GM12878 (cell line): ENCODE data around the gene DVL2. TPM values are rescaled to one million over a fixed set of nuclear protein-coding genes. Genes with fewer than 3 reads are reported as not detected.

Experiments used
- BRCA1 ChIP-seq: IDR thresholded peaks from 2 replicates; pipeline ENCODE4 v1.6.1; 2011; ENCODE audit warnings: low read depth, low read length, improper control_type of control experiment
- IRF4 ChIP-seq: IDR thresholded peaks from 2 replicates; pipeline ENCODE4 v1.6.1; 2011; ENCODE audit warnings: low read depth, low read length
- NBN ChIP-seq: fragments of 450-650 bp; IDR thresholded peaks from 2 replicates; pipeline ENCODE4 v1.6.1; 2016
- NFXL1 ChIP-seq: fragments of 450-650 bp; IDR thresholded peaks from 2 replicates; pipeline ENCODE4 v1.6.1; 2017; ENCODE audit warnings: antibody characterized with exemption, mild to moderate bottlenecking, borderline replicate concordance
- PAX5 ChIP-seq: IDR thresholded peaks from 2 replicates; pipeline ENCODE4 v1.6.1; 2011; ENCODE audit warnings: low read depth, low read length, borderline replicate concordance
- POLR2AphosphoS2 ChIP-seq: IDR thresholded peaks from 2 replicates; pipeline ENCODE4 v1.6.1; 2011; ENCODE audit warnings: low read depth, mild to moderate bottlenecking, low read length, improper control_type of control experiment, moderate library complexity
- RELA ChIP-seq: fragments of 450-650 bp; IDR thresholded peaks from 2 replicates; pipeline ENCODE4 v1.8.0; 2014; ENCODE audit warnings: borderline replicate concordance; ENCODE audit not compliant: partially characterized antibody
- SMARCA5 ChIP-seq: fragments of 450-650 bp; IDR thresholded peaks from 2 replicates; pipeline ENCODE4 v1.6.1; 2017; ENCODE audit warnings: mild to moderate bottlenecking
- SUZ12 ChIP-seq: fragments of 200-600 bp; sonication (generic); IDR thresholded peaks from one replicate; pipeline ENCODE4 v1.6.1; 2018; ENCODE audit warnings: antibody characterized with exemption, mild to moderate bottlenecking; ENCODE audit not compliant: unreplicated experiment
- TCF3 ChIP-seq: IDR thresholded peaks from 2 replicates; pipeline ENCODE4 v1.6.1; 2012; ENCODE audit warnings: low read depth, mild to moderate bottlenecking, low read length, borderline replicate concordance; ENCODE audit not compliant: insufficient read depth
- USF1 ChIP-seq: IDR thresholded peaks from 2 replicates; pipeline ENCODE4 v1.6.1; 2011; ENCODE audit warnings: borderline replicate concordance, low read depth, mild to moderate bottlenecking, moderate library complexity, mixed read lengths, low read length; ENCODE audit not compliant: insufficient read depth; ENCODE audit errors: extremely low read length
- YBX1 ChIP-seq: fragments of 450-650 bp; IDR thresholded peaks from 2 replicates; pipeline ENCODE4 v1.6.1; 2016; ENCODE audit warnings: antibody characterized with exemption
- ZNF217 ChIP-seq: fragments of 450-650 bp; IDR thresholded peaks from 2 replicates; pipeline ENCODE4 v1.6.1; 2017; ENCODE audit warnings: antibody characterized with exemption, mild to moderate bottlenecking
- polyA plus RNA-seq, 11 experiments: library from polyadenylated mRNA; depleted of rRNA in 4 of 11; unstranded in 6 of 11; stranded (reverse) in 5 of 11; fragments of >200 nt; fragmentation: Nextera tagmentation in 4 of 11; fragmentation: Illumina TruSeq in 1 of 11; extraction: Ambion mirVana in 4 of 11; extraction: Trizol in 1 of 11; gene quantifications; 1 replicate in 1 of 11; 2 replicates in 10 of 11; pipeline versions ENCODE4 v1.2.1 to v1.2.3, GENCODE V29; 2011 to 2016; ENCODE audit warnings: inconsistent platforms in 2 of 11, missing spikeins in 2 of 11, low read depth in 1 of 11
- total RNA-seq, 4 experiments: library from RNA; depleted of rRNA in 3 of 4; stranded (reverse); fragments of >200 nt in 3 of 4; fragmentation: Illumina TruSeq in 1 of 4; extraction: Trizol in 1 of 4; gene quantifications; 2 replicates each; pipeline versions ENCODE4 v1.2.1 to v1.2.3, GENCODE V29; 2013 to 2021
- TF ChIP-seq, protein P1 (sequence below): IDR thresholded peaks from 2 replicates; pipeline ENCODE4 v1.6.1; 2012; ENCODE audit warnings: improper control_type of control experiment, low read depth, low read length; ENCODE audit not compliant: insufficient replicate concordance
- TF ChIP-seq, protein P2 (sequence below): IDR thresholded peaks from 2 replicates; pipeline ENCODE4 v1.6.1; 2011; ENCODE audit warnings: low read depth, low read length, improper control_type of control experiment, borderline replicate concordance
- TF ChIP-seq, protein P3 (sequence below): fragments of 450-650 bp; IDR thresholded peaks from 2 replicates; pipeline ENCODE4 v1.6.1; 2017; ENCODE audit warnings: borderline replicate concordance
- TF ChIP-seq, protein P4 (sequence below): IDR thresholded peaks from 2 replicates; pipeline ENCODE4 v1.6.1; 2012; ENCODE audit warnings: low read depth, low read length, improper control_type of control experiment

The DVL2 gene
- total and polyA plus RNA-seq, 10 of the 15 experiments (the other 5 are each of a cell fraction or from before 2014, with no cell fraction given): 0.97 to 44.8 (median 23.2) TPM

GRCh38 chr17:7239091-7240027, 5.0 kb upstream of the DVL2 start, which contains the start of gene PHF23 (continued):
- TF ChIP-seq, protein P1, sequence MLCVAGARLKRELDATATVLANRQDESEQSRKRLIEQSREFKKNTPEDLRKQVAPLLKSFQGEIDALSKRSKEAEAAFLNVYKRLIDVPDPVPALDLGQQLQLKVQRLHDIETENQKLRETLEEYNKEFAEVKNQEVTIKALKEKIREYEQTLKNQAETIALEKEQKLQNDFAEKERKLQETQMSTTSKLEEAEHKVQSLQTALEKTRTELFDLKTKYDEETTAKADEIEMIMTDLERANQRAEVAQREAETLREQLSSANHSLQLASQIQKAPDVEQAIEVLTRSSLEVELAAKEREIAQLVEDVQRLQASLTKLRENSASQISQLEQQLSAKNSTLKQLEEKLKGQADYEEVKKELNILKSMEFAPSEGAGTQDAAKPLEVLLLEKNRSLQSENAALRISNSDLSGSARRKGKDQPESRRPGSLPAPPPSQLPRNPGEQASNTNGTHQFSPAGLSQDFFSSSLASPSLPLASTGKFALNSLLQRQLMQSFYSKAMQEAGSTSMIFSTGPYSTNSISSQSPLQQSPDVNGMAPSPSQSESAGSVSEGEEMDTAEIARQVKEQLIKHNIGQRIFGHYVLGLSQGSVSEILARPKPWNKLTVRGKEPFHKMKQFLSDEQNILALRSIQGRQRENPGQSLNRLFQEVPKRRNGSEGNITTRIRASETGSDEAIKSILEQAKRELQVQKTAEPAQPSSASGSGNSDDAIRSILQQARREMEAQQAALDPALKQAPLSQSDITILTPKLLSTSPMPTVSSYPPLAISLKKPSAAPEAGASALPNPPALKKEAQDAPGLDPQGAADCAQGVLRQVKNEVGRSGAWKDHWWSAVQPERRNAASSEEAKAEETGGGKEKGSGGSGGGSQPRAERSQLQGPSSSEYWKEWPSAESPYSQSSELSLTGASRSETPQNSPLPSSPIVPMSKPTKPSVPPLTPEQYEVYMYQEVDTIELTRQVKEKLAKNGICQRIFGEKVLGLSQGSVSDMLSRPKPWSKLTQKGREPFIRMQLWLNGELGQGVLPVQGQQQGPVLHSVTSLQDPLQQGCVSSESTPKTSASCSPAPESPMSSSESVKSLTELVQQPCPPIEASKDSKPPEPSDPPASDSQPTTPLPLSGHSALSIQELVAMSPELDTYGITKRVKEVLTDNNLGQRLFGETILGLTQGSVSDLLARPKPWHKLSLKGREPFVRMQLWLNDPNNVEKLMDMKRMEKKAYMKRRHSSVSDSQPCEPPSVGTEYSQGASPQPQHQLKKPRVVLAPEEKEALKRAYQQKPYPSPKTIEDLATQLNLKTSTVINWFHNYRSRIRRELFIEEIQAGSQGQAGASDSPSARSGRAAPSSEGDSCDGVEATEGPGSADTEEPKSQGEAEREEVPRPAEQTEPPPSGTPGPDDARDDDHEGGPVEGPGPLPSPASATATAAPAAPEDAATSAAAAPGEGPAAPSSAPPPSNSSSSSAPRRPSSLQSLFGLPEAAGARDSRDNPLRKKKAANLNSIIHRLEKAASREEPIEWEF: no peak
- TF ChIP-seq SUZ12 (no peak), RELA (peak; percentile 71), SMARCA5 (no peak), PAX5 (peak; percentile 7; the same call in 1 of the 2 replicates), TCF3 (no peak), YBX1 (no peak), IRF4 (no peak), NBN (peak; percentile 83), NFXL1 (peak; percentile 100), BRCA1 (no peak), USF1 (no peak), ZNF217 (no peak), POLR2AphosphoS2 (peak; percentile 62; the same call in 1 of the 2 replicates)
- TF ChIP-seq, protein P2, sequence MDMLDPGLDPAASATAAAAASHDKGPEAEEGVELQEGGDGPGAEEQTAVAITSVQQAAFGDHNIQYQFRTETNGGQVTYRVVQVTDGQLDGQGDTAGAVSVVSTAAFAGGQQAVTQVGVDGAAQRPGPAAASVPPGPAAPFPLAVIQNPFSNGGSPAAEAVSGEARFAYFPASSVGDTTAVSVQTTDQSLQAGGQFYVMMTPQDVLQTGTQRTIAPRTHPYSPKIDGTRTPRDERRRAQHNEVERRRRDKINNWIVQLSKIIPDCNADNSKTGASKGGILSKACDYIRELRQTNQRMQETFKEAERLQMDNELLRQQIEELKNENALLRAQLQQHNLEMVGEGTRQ: no peak
- TF ChIP-seq, protein P3, sequence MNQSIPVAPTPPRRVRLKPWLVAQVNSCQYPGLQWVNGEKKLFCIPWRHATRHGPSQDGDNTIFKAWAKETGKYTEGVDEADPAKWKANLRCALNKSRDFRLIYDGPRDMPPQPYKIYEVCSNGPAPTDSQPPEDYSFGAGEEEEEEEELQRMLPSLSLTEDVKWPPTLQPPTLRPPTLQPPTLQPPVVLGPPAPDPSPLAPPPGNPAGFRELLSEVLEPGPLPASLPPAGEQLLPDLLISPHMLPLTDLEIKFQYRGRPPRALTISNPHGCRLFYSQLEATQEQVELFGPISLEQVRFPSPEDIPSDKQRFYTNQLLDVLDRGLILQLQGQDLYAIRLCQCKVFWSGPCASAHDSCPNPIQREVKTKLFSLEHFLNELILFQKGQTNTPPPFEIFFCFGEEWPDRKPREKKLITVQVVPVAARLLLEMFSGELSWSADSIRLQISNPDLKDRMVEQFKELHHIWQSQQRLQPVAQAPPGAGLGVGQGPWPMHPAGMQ: no peak
- TF ChIP-seq, protein P4, sequence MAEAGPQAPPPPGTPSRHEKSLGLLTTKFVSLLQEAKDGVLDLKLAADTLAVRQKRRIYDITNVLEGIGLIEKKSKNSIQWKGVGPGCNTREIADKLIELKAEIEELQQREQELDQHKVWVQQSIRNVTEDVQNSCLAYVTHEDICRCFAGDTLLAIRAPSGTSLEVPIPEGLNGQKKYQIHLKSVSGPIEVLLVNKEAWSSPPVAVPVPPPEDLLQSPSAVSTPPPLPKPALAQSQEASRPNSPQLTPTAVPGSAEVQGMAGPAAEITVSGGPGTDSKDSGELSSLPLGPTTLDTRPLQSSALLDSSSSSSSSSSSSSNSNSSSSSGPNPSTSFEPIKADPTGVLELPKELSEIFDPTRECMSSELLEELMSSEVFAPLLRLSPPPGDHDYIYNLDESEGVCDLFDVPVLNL: no peak
